Fibroblast of the aortic adventitia (primary cell): Measurements from ENCODE around the gene RALA. TPM values are rescaled to one million over a fixed set of nuclear protein-coding genes. Genes with fewer than 3 reads are reported as not detected.
A peak's percentile ranks its signal among the peaks of the same experiment; 100 is the strongest.

Source experiments
- DNase-seq: peaks from one replicate; pipeline ENCODE4 v3.0.0-alpha.2; 2010; ENCODE audit warnings: low read depth
- H3K4me3 ChIP-seq: 2 replicates; pipeline ENCODE4 v1.5.1; 2011; ENCODE audit warnings: low read depth, mild to moderate bottlenecking, control low read depth, low read length, moderate library complexity
- CTCF ChIP-seq: IDR thresholded peaks from 2 replicates; pipeline ENCODE4 v1.5.1; 2011; ENCODE audit warnings: mild to moderate bottlenecking, low read length, control low read depth, inconsistent platforms; ENCODE audit not compliant: insufficient read depth
- total RNA-seq: library from RNA; depleted of rRNA; stranded (reverse); fragments of >200 nt; gene quantifications from 2 replicates; pipeline ENCODE4 v1.2.3, GENCODE V29; 2012; ENCODE audit warnings: low replicate concordance

RALA gene
- total RNA-seq, 1 donor, result 42.7 TPM

- peak overlapping the region; percentile 32 for H3K4me3 ChIP-seq
- DNase-seq, result peak; percentile 75
- TF ChIP-seq CTCF, result no peak
Measured at GRCh38 chr7:39754326-39755120, 131.2 kb downstream of the RALA start.

- no peak for TF ChIP-seq CTCF
- no peak overlapping the region for H3K4me3 ChIP-seq
- peak; percentile 67 for DNase-seq
Measured at GRCh38 chr7:39757604-39758003, 134.2 kb downstream of the RALA start.

Other genes with a start within 250 kb of the RALA start
- 41.9 and 95.8 TPM in 2 replicates for gene YAE1, start 57.2 kb upstream of the RALA start, total RNA-seq